HG03159 (cell line): ENCODE data around the gene SEC61A1.

ENCODE experiments used
- ATAC-seq: cut with Tn5 transposase; IDR thresholded peaks from one replicate; pipeline ENCODE4 v1.9.1; 2021; ENCODE audit warnings: mild to moderate bottlenecking, moderate library complexity; ENCODE audit not compliant: unreplicated experiment

SEC61A1 gene

GRCh38 chr3:128076483-128077201 lies 24.4 kb downstream of the SEC61A1 start:
- no peak for ATAC-seq

GRCh38 chr3:128077202-128077624 lies 25.0 kb downstream of the SEC61A1 start:
- ATAC-seq = no peak

- no peak for ATAC-seq
Measured at GRCh38 chr3:128077665-128078064, 25.4 kb downstream of the SEC61A1 start.

DNA sequence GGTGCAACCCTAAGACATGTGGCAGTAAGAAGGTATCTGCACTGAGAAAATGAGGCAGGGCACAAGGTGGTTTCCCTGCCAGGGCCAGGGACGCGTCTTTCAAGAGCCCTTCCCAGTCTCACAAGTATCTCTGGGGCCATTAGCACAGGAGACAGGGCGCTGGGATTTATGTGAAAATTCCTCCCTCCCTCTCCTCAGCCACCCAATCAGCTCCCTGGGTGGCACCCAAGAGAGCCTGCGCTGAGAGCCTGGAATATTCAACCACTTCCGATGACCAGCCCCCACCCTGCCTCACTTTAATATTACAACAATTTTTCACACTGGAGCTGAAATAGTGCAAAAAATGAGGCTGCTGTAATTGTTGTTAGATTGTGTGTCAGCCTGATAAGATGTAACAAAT lies 26.1 kb downstream of the SEC61A1 start:
- ATAC-seq = no peak

GRCh38 chr3:128078875-128079274 lies 26.6 kb downstream of the SEC61A1 start:
- ATAC-seq = no peak

- ATAC-seq = no peak
Measured at GRCh38 chr3:128079823-128080222, 27.6 kb downstream of the SEC61A1 start.

DNA sequence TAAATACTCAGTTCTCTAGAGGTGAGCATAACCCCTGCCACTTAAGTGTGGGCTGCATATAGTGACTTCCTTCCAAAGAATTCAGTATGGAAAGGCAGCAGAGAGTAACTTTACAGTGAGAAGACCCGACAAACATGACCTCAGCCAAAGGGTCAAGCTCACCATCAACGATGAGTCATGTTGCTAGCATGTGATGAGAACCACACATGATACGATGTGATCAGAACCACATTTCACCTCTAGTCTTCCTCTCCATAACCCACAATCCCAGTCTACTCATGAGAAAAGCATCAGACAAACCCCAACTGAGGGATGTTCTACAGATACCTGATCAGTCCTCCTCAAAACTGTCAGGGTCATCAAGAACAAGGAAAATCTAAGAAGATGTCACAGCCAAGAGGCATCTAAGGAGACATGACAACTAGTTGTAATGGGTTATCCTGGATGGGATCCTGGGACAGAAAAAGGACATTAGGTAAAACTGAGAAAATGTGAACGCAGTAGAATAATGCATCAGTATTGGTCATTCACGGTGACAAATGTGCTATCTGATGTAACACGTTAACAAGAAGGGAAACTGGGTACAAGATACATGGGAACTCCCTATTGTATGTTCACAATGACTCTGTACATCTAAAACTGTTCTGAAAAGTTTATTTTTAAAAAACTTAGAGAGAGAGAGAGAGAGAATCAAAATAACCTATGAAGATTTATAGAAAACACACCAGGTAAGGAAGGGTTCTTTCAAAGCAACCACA lies 28.3 kb downstream of the SEC61A1 start:
- ATAC-seq = no peak

- ATAC-seq = no peak
Measured at GRCh38 chr3:128081226-128081625, 29.0 kb downstream of the SEC61A1 start.

- no peak for ATAC-seq
Measured at GRCh38 chr3:128081846-128082245, 29.6 kb downstream of the SEC61A1 start.

- no peak for ATAC-seq
Measured at GRCh38 chr3:128082546-128082945, 30.3 kb downstream of the SEC61A1 start.

DNA sequence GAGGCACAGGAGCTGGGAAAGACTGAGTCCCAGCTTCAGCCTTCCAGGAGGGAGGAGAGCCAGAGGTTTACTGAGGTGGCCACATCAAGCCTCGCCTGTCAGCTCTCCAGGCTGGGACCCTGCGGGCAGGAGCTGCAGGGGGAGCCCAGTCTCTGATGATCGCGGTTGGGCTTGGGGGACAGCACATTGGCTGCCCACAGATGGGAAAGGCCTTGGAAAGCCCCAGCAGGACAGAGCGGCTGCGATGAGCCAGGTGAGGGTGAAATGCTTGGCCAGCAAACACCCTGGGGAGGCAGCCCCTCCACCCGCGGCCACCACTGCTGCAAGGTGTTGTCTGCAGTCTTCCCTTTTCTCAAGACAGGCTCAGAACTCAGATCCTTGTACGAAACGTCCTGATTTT lies 31.2 kb downstream of the SEC61A1 start:
- no peak for ATAC-seq

GRCh38 chr3:128083980-128084674 lies 31.9 kb downstream of the SEC61A1 start:
- ATAC-seq = no peak

DNA sequence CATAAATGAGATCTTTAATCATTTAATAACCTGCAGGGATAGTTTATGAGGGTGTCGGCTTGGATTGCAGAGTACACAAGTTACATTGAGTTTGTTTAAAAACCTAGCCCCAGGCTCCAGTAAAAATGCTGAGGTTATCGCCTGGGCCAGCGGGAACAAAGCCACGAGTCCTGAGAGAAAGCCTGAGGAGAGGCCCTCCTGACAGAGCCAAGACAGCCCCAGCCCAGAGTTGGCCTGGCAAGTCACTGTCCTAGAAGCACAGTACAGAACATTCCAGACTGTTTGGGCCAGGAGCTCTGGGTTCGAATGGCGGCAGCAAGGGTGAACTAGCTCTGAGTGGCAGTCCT lies 32.4 kb downstream of the SEC61A1 start:
- no peak for ATAC-seq

GRCh38 chr3:128089135-128089534 lies 36.9 kb downstream of the SEC61A1 start:
- ATAC-seq = no peak

DNA sequence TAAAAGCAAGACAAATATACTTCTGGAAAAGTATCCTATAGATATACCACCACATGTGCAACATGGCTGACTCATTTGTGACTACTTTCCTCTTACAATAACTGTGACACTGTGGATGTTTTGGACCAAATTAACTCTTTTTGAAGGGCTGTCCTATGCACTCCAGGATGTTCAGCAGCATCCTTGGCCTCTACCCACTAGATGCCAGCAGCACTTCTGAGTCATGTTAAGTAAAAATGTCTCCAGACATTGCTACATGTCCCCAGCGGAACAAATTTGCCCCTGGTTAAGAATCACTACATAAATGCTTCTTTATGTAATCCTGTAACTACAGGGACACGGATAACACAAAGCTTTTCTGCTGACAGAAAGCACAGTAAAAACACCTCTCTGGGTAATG lies 39.3 kb downstream of the SEC61A1 start:
- no peak for ATAC-seq

DNA sequence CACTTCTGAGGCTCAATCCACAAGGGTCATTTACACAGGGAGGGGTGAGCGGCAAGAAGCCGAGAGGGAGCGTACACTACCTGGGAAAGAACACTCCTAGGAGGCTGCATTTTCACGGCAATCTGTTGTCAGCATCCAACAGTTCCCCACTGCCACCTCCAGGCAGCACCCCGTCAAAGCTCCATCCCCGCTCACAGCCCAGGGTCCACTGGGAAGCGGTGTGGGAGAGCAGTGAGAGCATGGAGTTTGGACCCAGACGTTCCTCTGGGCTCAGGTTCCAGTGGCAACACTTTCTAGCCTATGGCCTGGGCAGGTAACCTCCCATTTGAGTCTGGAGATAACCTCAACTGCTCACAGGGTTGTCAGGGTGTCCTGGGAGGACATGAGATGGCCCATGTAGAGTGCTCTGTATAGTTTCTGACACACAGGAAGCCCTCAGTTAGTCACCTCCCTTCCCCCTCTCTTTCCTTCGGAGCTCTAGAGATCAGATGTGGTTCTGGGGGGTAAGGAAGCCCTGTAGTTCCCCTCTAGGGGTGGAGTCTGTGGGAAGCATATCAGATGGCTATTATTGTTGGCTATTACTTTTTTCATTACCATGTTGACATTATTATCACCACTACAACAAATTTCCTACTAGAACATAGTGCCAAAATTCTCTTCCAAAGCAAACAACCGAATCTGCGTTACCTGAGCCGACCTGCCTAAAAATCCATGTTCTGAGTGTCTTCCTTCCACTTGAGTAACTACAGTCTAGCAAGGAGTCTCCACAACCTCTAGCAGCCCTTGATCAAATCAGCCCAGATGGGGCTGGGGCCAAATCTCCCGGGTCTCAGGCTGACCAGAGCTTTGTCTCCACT lies 42.3 kb downstream of the SEC61A1 start:
- no peak for ATAC-seq

- ATAC-seq = peak; percentile 67
Measured at GRCh38 chr3:128095222-128095703, 43.0 kb downstream of the SEC61A1 start.

- no peak for ATAC-seq
Measured at GRCh38 chr3:128098234-128098633, 46.0 kb downstream of the SEC61A1 start.

DNA sequence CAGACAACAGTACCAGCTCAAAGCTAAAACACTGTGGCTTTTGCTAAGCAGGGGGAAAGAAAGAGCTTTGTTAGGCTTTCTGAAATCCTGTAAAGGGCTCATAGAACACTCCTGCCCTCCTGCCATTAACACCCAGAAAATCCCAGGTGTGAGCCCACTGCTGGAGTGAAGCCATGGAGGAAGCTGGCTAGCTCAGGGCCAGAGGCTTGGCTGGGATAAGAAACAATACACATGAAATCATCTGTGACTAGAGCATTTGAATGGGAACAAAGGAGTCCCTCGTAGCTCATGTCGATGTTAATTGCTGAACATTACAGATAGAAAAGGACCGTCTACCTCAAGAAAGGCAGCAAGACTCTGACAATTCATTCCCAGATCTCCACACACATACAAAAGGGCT lies 47.9 kb downstream of the SEC61A1 start:
- no peak for ATAC-seq

DNA sequence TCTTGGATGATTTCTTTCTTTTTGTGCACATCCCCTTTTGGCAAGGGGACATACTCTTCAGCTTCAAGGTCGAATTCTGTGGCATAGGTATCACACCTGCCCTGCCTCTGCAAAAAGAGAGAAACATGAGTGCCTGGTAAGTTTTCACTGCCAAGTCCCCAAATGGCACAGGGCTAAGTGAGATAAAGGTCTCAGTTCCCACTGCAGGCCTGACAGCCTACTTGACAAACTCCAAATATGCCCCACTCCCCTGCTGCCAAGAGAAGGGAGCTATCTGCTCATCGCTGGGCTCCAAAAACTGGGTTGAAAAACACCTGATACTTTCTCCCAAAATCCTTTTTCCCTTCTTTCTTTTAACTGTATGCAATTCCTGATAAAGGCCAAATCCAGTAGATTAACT lies 48.4 kb downstream of the SEC61A1 start:
- ATAC-seq = no peak

DNA sequence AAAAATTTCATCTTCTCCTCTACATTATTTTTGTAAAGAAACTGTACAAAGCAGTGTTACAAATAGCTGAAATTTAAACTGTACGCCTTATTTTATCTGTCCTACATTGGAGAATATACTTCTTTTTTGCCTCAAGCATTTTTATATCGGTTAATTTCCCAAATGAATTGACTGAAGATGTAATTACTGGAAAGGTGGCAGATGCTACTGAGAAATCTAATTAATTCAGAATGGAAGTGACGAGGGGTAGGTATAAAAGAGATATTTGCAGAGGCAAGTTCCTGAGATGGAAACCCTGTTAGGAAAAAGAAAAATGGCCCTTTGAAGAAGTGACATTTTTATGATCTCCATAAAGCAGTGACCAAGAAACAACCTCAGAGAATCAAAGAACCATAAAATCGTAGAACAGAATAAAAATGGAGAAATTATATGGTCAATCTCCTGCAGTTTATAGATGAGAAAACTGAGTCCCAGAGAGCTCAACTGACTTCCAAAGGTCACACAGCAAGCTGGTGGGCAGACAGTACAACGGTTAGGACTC lies 51.0 kb downstream of the SEC61A1 start:
- ATAC-seq = no peak
